ENCODE data around the gene KIF26A. TPM values are rescaled to one million over a fixed set of nuclear protein-coding genes. Genes with fewer than 3 reads are reported as not detected.

KIF26A gene
- polyA plus RNA-seq, 1 donor from 2014 or later: 11.2 TPM

DNA sequence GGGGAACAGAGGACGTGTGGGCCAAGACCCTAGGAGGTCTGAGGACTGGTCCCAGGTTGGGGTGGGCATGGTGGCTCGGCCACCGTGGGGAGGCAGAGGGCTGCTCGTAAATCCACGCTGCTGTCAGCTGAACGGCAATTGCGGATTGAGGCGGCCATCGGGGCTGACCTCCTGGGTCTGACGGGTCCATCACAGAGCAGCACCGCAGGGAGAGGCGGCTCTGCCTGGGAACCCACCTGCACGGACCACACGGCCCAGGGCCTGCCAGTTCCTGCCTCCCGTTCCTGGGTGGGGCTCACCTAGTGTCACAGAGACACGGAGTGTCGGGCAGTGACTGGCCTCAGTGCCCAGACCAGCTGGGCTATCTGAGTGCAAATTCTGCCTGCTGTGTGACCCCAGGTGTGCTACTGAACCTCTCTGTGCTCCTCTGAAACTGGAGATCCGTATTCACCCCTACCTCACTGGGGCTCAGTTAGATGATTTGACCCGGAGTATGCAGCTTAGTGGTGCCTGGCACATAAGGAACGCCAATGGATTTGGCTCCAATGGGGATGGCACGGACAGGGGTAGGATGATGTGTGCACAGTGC, 53.1 kb downstream of the KIF26A start:
- H2AFZ ChIP-seq (ENCODE audit: low read depth, low read length): no peak overlapping the region
- no peaks in the 10 kb centered on the region for H3K9me2 ChIP-seq (ENCODE audit: insufficient read depth, low read length)
- no peak for TF ChIP-seq MXI1 (conservative IDR thresholded peaks at IDR 0.05; ENCODE audit: poor library complexity, severe bottlenecking)
- no peak for TF ChIP-seq TAF1 (IDR thresholded peaks at IDR 0.05; ENCODE audit: low read depth)
- TF ChIP-seq EZH2 (IDR thresholded peaks at IDR 0.05; ENCODE audit: borderline replicate concordance, insufficient read depth, low read length, poor library complexity, severe bottlenecking): no peak
- TF ChIP-seq RAD21 (conservative IDR thresholded peaks at IDR 0.05): no peak
- TF ChIP-seq, protein P1, sequence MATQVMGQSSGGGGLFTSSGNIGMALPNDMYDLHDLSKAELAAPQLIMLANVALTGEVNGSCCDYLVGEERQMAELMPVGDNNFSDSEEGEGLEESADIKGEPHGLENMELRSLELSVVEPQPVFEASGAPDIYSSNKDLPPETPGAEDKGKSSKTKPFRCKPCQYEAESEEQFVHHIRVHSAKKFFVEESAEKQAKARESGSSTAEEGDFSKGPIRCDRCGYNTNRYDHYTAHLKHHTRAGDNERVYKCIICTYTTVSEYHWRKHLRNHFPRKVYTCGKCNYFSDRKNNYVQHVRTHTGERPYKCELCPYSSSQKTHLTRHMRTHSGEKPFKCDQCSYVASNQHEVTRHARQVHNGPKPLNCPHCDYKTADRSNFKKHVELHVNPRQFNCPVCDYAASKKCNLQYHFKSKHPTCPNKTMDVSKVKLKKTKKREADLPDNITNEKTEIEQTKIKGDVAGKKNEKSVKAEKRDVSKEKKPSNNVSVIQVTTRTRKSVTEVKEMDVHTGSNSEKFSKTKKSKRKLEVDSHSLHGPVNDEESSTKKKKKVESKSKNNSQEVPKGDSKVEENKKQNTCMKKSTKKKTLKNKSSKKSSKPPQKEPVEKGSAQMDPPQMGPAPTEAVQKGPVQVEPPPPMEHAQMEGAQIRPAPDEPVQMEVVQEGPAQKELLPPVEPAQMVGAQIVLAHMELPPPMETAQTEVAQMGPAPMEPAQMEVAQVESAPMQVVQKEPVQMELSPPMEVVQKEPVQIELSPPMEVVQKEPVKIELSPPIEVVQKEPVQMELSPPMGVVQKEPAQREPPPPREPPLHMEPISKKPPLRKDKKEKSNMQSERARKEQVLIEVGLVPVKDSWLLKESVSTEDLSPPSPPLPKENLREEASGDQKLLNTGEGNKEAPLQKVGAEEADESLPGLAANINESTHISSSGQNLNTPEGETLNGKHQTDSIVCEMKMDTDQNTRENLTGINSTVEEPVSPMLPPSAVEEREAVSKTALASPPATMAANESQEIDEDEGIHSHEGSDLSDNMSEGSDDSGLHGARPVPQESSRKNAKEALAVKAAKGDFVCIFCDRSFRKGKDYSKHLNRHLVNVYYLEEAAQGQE (IDR thresholded peaks at IDR 0.05; ENCODE audit: borderline replicate concordance): no peak
- TF ChIP-seq, protein P2, sequence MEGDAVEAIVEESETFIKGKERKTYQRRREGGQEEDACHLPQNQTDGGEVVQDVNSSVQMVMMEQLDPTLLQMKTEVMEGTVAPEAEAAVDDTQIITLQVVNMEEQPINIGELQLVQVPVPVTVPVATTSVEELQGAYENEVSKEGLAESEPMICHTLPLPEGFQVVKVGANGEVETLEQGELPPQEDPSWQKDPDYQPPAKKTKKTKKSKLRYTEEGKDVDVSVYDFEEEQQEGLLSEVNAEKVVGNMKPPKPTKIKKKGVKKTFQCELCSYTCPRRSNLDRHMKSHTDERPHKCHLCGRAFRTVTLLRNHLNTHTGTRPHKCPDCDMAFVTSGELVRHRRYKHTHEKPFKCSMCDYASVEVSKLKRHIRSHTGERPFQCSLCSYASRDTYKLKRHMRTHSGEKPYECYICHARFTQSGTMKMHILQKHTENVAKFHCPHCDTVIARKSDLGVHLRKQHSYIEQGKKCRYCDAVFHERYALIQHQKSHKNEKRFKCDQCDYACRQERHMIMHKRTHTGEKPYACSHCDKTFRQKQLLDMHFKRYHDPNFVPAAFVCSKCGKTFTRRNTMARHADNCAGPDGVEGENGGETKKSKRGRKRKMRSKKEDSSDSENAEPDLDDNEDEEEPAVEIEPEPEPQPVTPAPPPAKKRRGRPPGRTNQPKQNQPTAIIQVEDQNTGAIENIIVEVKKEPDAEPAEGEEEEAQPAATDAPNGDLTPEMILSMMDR (IDR thresholded peaks at IDR 0.05; ENCODE audit: poor library complexity, severe bottlenecking): no peak
- no peak for TF ChIP-seq EP300 (conservative IDR thresholded peaks at IDR 0.05; ENCODE audit: poor library complexity, severe bottlenecking)
- no peak for TF ChIP-seq POLR2AphosphoS5 (IDR thresholded peaks at IDR 0.05)
- no peak for TF ChIP-seq SMC3 (conservative IDR thresholded peaks at IDR 0.05; ENCODE audit: poor library complexity)
- no peaks in the 10 kb centered on the region for H3K36me3 ChIP-seq (ENCODE audit: insufficient read depth, low read length)
- no peaks in the 10 kb centered on the region for H3K27me3 ChIP-seq (ENCODE audit: insufficient read depth, low read depth, low read length)
- no peak overlapping the region for H3K4me2 ChIP-seq (ENCODE audit: low read length)
- H3K9me3 ChIP-seq (ENCODE audit: low read length): no peaks in the 10 kb centered on the region
- H4K20me1 ChIP-seq (ENCODE audit: insufficient read depth): no peaks in the 10 kb centered on the region
- H3K79me2 ChIP-seq (replicated peaks; ENCODE audit: insufficient read depth, low read length): no peaks in the 10 kb centered on the region
- H3F3A ChIP-seq (ENCODE audit: insufficient read depth, low read length, poor library complexity, severe bottlenecking): no peaks in the 10 kb centered on the region
- H3K4me3 ChIP-seq (ENCODE audit: low read length): no peak overlapping the region
- H3K9ac ChIP-seq (ENCODE audit: low read length): no peak overlapping the region
- H3K27ac ChIP-seq (ENCODE audit: low read length): no peak overlapping the region

DNA sequence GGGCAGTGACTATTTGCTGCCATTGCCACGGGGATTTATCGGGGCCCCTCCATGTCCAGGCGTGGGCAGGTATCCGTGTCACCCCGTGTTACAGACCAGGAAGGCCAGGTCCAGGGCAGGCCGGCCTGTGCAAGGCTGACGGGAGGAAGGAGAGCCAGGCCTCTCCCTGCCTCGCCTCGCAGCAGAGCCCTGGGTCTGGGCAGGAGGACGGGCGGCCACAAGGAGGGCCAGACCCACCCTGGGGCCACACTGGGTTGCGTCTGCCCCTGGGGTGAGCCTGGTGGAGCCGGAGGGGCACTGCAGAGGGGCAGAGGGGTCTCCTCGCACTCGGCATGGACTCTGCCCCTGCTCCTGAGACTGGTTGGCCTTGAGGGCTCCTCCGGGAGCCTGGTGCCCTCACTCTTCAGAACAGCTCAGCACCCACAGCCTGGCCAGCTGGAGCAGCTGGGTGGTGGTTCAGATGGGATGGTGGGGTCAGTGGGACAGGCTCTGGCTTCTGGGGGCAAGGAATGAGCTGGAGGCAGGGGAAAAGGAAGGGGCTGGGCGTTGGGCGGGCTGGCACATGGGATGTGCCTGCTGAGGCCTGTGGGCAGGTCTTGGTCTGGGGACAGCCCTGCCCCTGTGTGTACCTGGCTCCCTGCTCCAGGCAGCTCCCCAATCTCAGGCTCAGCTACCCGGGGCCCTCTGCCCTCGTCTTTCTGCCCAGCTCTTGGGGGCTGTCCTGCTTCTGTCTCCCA, 53.9 kb downstream of the KIF26A start:
- no peak overlapping the region for H3K27ac ChIP-seq (ENCODE audit: low read length)
- no peaks in the 10 kb centered on the region for H4K20me1 ChIP-seq (ENCODE audit: insufficient read depth)
- H3K4me2 ChIP-seq (ENCODE audit: low read length): no peak overlapping the region
- no peaks in the 10 kb centered on the region for H3F3A ChIP-seq (ENCODE audit: insufficient read depth, low read length, poor library complexity, severe bottlenecking)
- H2AFZ ChIP-seq (ENCODE audit: low read depth, low read length): no peak overlapping the region
- H3K36me3 ChIP-seq (ENCODE audit: insufficient read depth, low read length): no peaks in the 10 kb centered on the region
- H3K9me3 ChIP-seq (ENCODE audit: low read length): no peaks in the 10 kb centered on the region
- H3K9me2 ChIP-seq (ENCODE audit: insufficient read depth, low read length): no peaks in the 10 kb centered on the region
- H3K9ac ChIP-seq (ENCODE audit: low read length): no peak overlapping the region
- no peak for TF ChIP-seq EP300 (conservative IDR thresholded peaks at IDR 0.05; ENCODE audit: poor library complexity, severe bottlenecking)
- TF ChIP-seq, protein P2 (IDR thresholded peaks at IDR 0.05; ENCODE audit: poor library complexity, severe bottlenecking): no peak
- TF ChIP-seq, protein P1 (IDR thresholded peaks at IDR 0.05; ENCODE audit: borderline replicate concordance): no peak
- no peak for TF ChIP-seq SMC3 (conservative IDR thresholded peaks at IDR 0.05; ENCODE audit: poor library complexity)
- TF ChIP-seq MXI1 (conservative IDR thresholded peaks at IDR 0.05; ENCODE audit: poor library complexity, severe bottlenecking): no peak
- no peak for TF ChIP-seq POLR2AphosphoS5 (IDR thresholded peaks at IDR 0.05)
- TF ChIP-seq TAF1 (IDR thresholded peaks at IDR 0.05; ENCODE audit: low read depth): no peak
- no peak for TF ChIP-seq EZH2 (IDR thresholded peaks at IDR 0.05; ENCODE audit: borderline replicate concordance, insufficient read depth, low read length, poor library complexity, severe bottlenecking)
- no peak for TF ChIP-seq RAD21 (conservative IDR thresholded peaks at IDR 0.05)
- no peaks in the 10 kb centered on the region for H3K27me3 ChIP-seq (ENCODE audit: insufficient read depth, low read depth, low read length)
- H3K79me2 ChIP-seq (replicated peaks; ENCODE audit: insufficient read depth, low read length): no peaks in the 10 kb centered on the region
- no peak overlapping the region for H3K4me3 ChIP-seq (ENCODE audit: low read length)
